ENCODE results near the gene DPYD.

The DPYD gene

GRCh38 chr1:97114842-97115241 lies 806.0 kb downstream of the DPYD start:
- no peak overlapping the region for H3K27ac ChIP-seq
- TF ChIP-seq CTCF (conservative IDR thresholded peaks at IDR 0.05), result no peak
- no peak for TF ChIP-seq ZFX (IDR thresholded peaks at IDR 0.05)

- TF ChIP-seq CTCF (conservative IDR thresholded peaks at IDR 0.05), result no peak
- H3K27ac ChIP-seq, result no peak overlapping the region
Measured at GRCh38 chr1:97112442-97112841, 808.4 kb downstream of the DPYD start.

- H3K27ac ChIP-seq, result no peak overlapping the region
- TF ChIP-seq CTCF (conservative IDR thresholded peaks at IDR 0.05) (no peak), ZFX (IDR thresholded peaks at IDR 0.05) (no peak)
Measured at GRCh38 chr1:97108179-97108578, 812.7 kb downstream of the DPYD start.

- no peak overlapping the region for H3K27ac ChIP-seq
- TF ChIP-seq CTCF (conservative IDR thresholded peaks at IDR 0.05) (no peak), ZFX (IDR thresholded peaks at IDR 0.05) (no peak)
Measured at GRCh38 chr1:97105531-97105930, 815.3 kb downstream of the DPYD start.

- no peak overlapping the region for H3K27ac ChIP-seq
- TF ChIP-seq ZFX (IDR thresholded peaks at IDR 0.05), result no peak
- no peak for TF ChIP-seq CTCF (conservative IDR thresholded peaks at IDR 0.05)
Measured at GRCh38 chr1:97101509-97101908, 819.3 kb downstream of the DPYD start.

GRCh38 chr1:97097404-97097925 lies 823.4 kb downstream of the DPYD start:
- no peak overlapping the region for H3K27ac ChIP-seq
- TF ChIP-seq CTCF (conservative IDR thresholded peaks at IDR 0.05), result no peak
- TF ChIP-seq ZFX (IDR thresholded peaks at IDR 0.05), result no peak

GRCh38 chr1:97095764-97096163 lies 825.1 kb downstream of the DPYD start:
- no peak overlapping the region for H3K27ac ChIP-seq
- no peak for TF ChIP-seq ZFX (IDR thresholded peaks at IDR 0.05)
- TF ChIP-seq CTCF (conservative IDR thresholded peaks at IDR 0.05), result no peak

Measured in C4-2B (cell line).